Stomach smooth muscle (tissue), 2 donors: ENCODE data around the gene RPS21.

Experiments used
- H3K27ac ChIP-seq: one replicate; pipeline ENCODE4 v1.7.0; 2013; ENCODE audit warnings: mild to moderate bottlenecking, low read length, inconsistent platforms
- H3K27me3 ChIP-seq, 2 donors: one replicate each; pipeline ENCODE4 v1.7.0; 2013; ENCODE audit warnings: low read length in 2 of 2; ENCODE audit not compliant: insufficient read depth in 2 of 2, control insufficient read depth in 1 of 2
- H3K36me3 ChIP-seq, 2 donors: one replicate each; pipeline ENCODE4 v1.7.0; 2013; ENCODE audit warnings: low read length in 2 of 2; ENCODE audit not compliant: control insufficient read depth in 2 of 2, insufficient read depth in 2 of 2
- H3K4me1 ChIP-seq: one replicate; pipeline ENCODE4 v1.7.0; 2013; ENCODE audit warnings: low read length; ENCODE audit not compliant: control insufficient read depth, insufficient read depth
- H3K4me3 ChIP-seq, 2 donors: one replicate each; pipeline ENCODE4 v1.7.0; 2013; ENCODE audit warnings: low read length in 2 of 2
- H3K9ac ChIP-seq, 2 donors: one replicate each; pipeline ENCODE4 v1.7.0; 2013; ENCODE audit warnings: low read length in 2 of 2, mild to moderate bottlenecking in 1 of 2
- H3K9me3 ChIP-seq, 2 donors: one replicate each; pipeline ENCODE4 v1.7.0; 2013; ENCODE audit warnings: low read length in 2 of 2; ENCODE audit not compliant: control insufficient read depth in 2 of 2
- donor health status: healthy.
- donor health status: Pancreatic carcinoma.

Gene RPS21

GRCh38 chr20:62354811-62355341 lies 32.0 kb upstream of the RPS21 start:
- peak overlapping the region; percentile 29 to 60 for H3K9ac ChIP-seq
- H3K36me3 ChIP-seq, result peaks cover 6 to 17% of the 10 kb centered on the region in 2 donors
- no peaks in the 10 kb centered on the region for H3K9me3 ChIP-seq
- H3K27me3 ChIP-seq, result no peaks in the 10 kb centered on the region
- H3K4me3 ChIP-seq, result peak overlapping the region; percentile 35 to 64
- peak overlapping the region; percentile 85 for H3K27ac ChIP-seq
- peaks cover 83% of the 10 kb centered on the region for H3K4me1 ChIP-seq

DNA sequence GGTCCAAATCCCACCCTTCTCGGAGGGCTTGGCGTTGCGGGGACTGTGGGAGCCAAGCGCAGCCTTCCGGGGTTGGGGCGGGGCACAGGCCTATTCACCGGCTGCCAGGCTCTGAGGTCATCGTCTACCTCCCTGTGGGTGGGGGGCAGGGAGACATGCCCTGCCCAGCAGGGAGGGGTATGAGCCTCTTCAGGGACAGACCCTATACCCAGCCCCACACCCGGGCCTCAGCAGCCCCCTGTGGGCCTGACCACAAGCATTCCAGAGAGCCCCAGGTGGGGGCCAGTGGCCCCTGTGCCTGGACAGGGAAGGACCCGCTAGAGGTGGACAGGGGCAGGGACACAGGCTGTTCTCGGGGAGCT lies 31.4 kb upstream of the RPS21 start:
- H3K36me3 ChIP-seq, result peaks cover 6 to 11% of the 10 kb centered on the region in 2 donors
- no peaks in the 10 kb centered on the region for H3K9me3 ChIP-seq
- H3K27me3 ChIP-seq, result no peaks in the 10 kb centered on the region
- H3K9ac ChIP-seq, result peak overlapping the region; percentile 47 to 60
- peaks cover 82% of the 10 kb centered on the region for H3K4me1 ChIP-seq
- H3K4me3 ChIP-seq, result peak overlapping the region; percentile 7 to 64
- peak overlapping the region; percentile 85 for H3K27ac ChIP-seq

DNA sequence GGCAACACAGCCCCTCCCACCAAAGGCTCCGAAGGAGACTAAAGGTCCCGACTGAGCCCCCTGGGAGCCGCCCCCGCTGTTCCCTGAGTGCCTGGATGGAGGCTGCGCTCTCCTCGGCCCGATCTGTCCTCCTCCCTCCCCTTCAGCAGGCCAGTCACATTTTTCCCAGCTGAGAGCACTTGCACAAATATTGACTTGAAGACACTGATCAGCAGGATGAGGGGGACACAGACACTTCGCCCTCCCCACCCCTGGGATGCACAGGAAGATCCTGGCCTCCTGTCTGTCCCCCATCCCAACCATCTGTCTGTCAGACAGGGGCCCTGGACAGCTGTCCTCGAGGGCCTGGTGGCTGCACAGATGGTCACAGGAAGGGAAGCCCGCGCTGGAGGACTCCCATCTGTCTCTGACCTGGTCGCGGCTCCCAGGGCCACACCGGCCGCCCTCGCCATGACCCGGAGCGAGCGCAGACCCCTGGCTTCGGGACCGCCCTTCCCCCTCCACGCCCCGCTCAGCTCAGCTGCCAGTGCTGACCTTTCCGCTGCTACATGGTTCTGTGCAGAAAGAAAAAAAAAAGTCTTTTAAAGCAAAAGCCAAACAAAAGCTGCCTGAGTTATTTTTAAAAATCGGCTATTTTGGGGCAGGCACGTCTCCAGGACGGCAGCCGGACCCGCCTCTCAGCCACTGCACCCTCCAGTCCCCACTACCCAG lies 30.9 kb upstream of the RPS21 start:
- Histone ChIP-seq H3K9ac (peak overlapping the region; percentile 47 to 60), H3K9me3 (no peaks in the 10 kb centered on the region), H3K36me3 (peaks cover 4 to 6% of the 10 kb centered on the region in 2 donors), H3K27me3 (no peaks in the 10 kb centered on the region), H3K4me1 (peaks cover 84% of the 10 kb centered on the region), H3K4me3 (peak overlapping the region; percentile 7 to 64), H3K27ac (peak overlapping the region; percentile 85)

- Histone ChIP-seq H3K4me1 (peaks cover 91% of the 10 kb centered on the region), H3K9me3 (no peaks in the 10 kb centered on the region), H3K9ac (peak overlapping the region in 1 of 2 donors; percentile 47), H3K36me3 (peaks cover 0 to under 1% of the 10 kb centered on the region in 2 donors), H3K4me3 (peak overlapping the region; percentile 21 to 64), H3K27ac (peak overlapping the region; percentile 85), H3K27me3 (no peaks in the 10 kb centered on the region)
Observed at GRCh38 chr20:62356589-62357186, 30.2 kb upstream of the RPS21 start.

DNA sequence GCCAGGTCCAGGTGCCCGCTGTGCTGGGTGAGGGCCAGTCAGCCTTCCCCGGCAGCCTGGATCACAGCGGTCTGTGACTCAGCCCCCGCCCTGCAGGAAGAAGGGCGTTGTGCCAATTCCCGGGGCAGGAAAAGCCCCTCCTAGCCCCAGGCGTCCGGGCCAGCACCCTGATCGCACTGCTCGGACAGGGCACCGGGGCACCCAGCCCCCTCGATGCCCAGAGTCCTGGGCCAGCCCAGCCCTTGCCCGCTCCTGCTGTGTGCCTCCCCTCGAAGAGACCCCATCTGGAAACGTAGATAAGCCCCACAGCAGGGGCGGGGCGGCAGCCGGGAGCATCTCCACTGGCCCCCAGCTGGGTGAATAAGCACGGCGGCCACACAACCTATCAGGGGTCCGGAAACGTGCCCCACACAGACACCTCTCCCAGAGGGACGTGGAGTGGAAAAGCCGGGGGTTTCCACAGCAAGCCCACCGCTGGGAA lies 29.7 kb upstream of the RPS21 start:
- H3K4me1 ChIP-seq, result peaks cover 95% of the 10 kb centered on the region
- H3K27ac ChIP-seq, result peak overlapping the region; percentile 85
- no peaks in the 10 kb centered on the region for H3K9me3 ChIP-seq
- peak overlapping the region; percentile 21 to 64 for H3K4me3 ChIP-seq
- H3K36me3 ChIP-seq, result peaks cover 3 to 4% of the 10 kb centered on the region in 2 donors
- H3K9ac ChIP-seq, result peak overlapping the region; percentile 5 to 32
- H3K27me3 ChIP-seq, result no peaks in the 10 kb centered on the region

DNA sequence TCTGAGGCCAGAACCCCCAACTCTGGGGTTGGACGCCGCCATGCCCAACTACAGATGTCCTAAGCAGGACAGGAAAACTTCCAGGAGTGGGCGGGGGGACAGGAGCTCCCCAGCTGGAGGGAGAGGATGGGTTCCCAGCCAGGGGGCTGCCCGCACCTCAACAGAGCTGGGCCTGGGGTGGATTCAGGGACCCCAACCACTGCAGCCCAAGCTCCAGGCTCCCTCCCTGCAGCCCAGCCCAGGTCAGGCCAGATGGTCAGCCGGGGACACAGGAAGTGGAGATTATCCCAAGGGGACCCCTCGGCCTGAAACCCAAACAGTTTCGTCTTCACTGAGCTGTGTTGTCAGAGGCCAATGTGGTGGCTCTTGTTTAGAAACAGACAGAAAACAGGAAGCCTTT lies 29.2 kb upstream of the RPS21 start:
- Histone ChIP-seq H3K36me3 (peaks cover 4% of the 10 kb centered on the region in 2 donors), H3K27ac (peak overlapping the region; percentile 85), H3K4me1 (peaks cover 95% of the 10 kb centered on the region), H3K9me3 (no peaks in the 10 kb centered on the region), H3K27me3 (no peaks in the 10 kb centered on the region), H3K4me3 (peak overlapping the region in 1 of 2 donors; percentile 64), H3K9ac (peak overlapping the region; percentile 13 to 32)

DNA sequence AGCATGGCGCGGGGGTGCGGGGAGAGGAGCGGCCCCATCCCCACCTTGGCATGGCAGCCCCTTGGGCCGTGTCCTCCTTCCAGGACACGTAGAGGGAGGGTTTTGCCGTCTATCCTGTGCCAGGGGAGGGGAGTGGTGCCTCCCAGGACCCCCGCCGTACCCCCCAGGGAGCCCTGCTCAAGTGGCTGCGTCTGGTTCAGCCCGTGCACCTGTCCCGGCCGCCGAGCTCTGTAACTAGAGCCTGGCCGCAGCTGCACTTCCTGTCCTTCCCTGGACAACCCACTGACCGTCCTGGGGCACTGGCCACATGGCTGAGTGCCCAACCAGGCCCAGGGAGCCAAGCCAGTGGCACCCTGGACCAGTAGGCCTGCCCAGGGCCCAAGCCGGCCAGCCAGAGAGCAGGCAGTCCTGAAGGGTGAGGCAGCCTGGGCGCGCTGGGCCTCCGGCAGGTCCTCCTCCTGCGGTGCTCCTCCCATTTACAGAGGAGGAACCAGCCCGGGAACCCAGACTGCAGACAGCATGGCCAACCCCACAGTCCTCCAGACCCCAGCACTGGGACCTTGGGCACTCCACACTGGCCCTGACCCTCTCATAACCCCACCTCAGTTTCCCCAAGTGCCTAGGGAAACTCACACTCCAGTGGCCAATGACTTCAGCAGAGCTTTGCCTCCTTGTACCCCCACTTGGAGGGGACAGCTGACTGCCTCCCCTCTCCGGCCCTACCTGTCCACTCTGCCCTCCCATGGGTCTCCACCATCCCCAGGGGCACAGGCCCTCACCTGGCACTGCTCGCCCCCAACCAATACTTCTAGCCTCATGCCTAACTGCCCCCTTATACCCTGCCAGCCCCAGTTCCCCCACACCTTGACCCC lies 28.5 kb upstream of the RPS21 start:
- peak overlapping the region; percentile 85 for H3K27ac ChIP-seq
- peaks cover 4% of the 10 kb centered on the region in 2 donors for H3K36me3 ChIP-seq
- H3K4me1 ChIP-seq, result peaks cover 95% of the 10 kb centered on the region
- no peaks in the 10 kb centered on the region for H3K27me3 ChIP-seq
- no peaks in the 10 kb centered on the region for H3K9me3 ChIP-seq
- peak overlapping the region; percentile 35 to 64 for H3K4me3 ChIP-seq
- H3K9ac ChIP-seq, result peak overlapping the region; percentile 15 to 21

- peak overlapping the region; percentile 85 for H3K27ac ChIP-seq
- H3K36me3 ChIP-seq, result peaks cover 4% of the 10 kb centered on the region in 2 donors
- H3K4me1 ChIP-seq, result peaks cover 96% of the 10 kb centered on the region
- peak overlapping the region in 1 of 2 donors; percentile 64 for H3K4me3 ChIP-seq
- H3K9ac ChIP-seq, result no peak overlapping the region
- H3K9me3 ChIP-seq, result no peaks in the 10 kb centered on the region
- H3K27me3 ChIP-seq, result no peaks in the 10 kb centered on the region
Observed at GRCh38 chr20:62359043-62359490, 27.8 kb upstream of the RPS21 start.

DNA sequence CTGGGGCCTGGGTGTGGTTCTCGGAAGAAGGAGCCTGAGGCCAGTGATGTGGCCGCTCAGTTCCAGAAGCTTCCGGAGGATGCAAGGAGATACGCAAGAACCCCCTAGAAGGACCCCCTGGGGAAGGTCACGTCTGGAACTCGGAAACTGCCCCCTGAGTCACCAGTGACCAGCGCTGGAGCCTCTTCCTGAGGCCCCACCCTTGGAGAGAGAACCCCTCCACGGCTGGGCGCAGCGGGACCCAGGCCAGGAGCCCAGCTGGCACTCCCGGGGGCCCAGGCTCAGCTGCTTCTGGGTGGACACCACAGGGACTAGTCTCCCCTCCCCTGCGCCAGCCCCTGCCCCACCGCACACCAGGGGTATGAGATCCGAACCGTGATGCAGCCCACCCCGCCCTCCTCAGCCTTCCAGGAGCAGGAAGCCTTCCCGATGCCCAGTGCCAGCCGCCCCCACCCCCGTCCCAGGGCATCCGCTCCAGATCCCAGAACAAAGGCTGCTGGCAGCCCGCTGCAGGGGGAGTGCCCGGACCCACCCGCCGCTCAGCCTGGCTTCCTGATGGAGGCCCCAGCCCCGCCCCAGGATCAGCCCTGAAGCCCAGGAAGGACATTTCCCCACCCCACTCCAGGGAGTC lies 27.3 kb upstream of the RPS21 start:
- Histone ChIP-seq H3K27ac (peak overlapping the region; percentile 85), H3K4me3 (peak overlapping the region in 1 of 2 donors; percentile 64), H3K9ac (peak overlapping the region in 1 of 2 donors; percentile 21), H3K27me3 (no peaks in the 10 kb centered on the region), H3K9me3 (no peaks in the 10 kb centered on the region), H3K36me3 (peaks cover 4% of the 10 kb centered on the region in 2 donors), H3K4me1 (peaks cover 96% of the 10 kb centered on the region)
